Measurements from ENCODE around the gene TMEM98. TPM values are rescaled to one million over a fixed set of nuclear protein-coding genes. Genes with fewer than 3 reads are reported as not detected.

TMEM98 gene
- total and polyA plus RNA-seq, 9 of the 15 experiments (the other 6 are each of a cell fraction or from before 2014, with no cell fraction given), result 33.5 to 164 (median 84.7) TPM

GRCh38 chr17:32933881-32934280 is 5.9 kb downstream of the TMEM98 start:
- H3K27ac ChIP-seq (ENCODE audit: extremely low read depth, low read depth, low read length), result no peak overlapping the region
- no TSS peak for BruUV-seq (replicated peaks)
- ChIA-PET POLR2A (interaction anchor here (1.2 kb wide), 1 partner anchor 57 kb away, joined by 3 read pairs; the partner anchor contains the start of gene MYO1D), CTCF (ENCODE audit: low intra/inter-chr PET ratio) (no interaction called here)
- no peak overlapping the region for H2AFZ ChIP-seq (ENCODE audit: low read depth, low read length)
- H4K20me1 ChIP-seq (replicated peaks; ENCODE audit: control insufficient read depth, insufficient read depth, low read length), result no peaks in the 10 kb centered on the region
- peaks cover 14 to 17% of the 10 kb centered on the region in 2 experiments; a peak in 4 of 5 replicates for H3K4me1 ChIP-seq (replicated peaks in 1 of 2; ENCODE audit: control insufficient read depth in 2 of 2, insufficient read depth in 2 of 2, low read length in 2 of 2)
- 77% methylated on average over 2 of the region's 2 CpGs for WGBS (ENCODE audit: insufficient coverage, low coverage, missing lambda C conversion rate)
- no peak for ATAC-seq
- in situ Hi-C loops (cut with MboI) (no loop called here), intact Hi-C loops (cut with micrococcal nuclease) (no loop called here)
- DNase-seq (ENCODE audit: extremely low read depth in 1 of 4, low spot score in 3 of 4), result no peak
- no peaks in the 10 kb centered on the region for H3K27me3 ChIP-seq (ENCODE audit: control insufficient read depth in 2 of 2, insufficient read depth in 2 of 2, low read length in 2 of 2)
- no peaks in the 10 kb centered on the region for H3K9me1 ChIP-seq (ENCODE audit: control insufficient read depth, insufficient read depth, low read length)
- no peak overlapping the region for H3K9ac ChIP-seq (ENCODE audit: insufficient read depth in 1 of 2, low read depth in 2 of 2, low read length in 2 of 2)
- FAIRE-seq, result no peak
- peaks cover 59% of the 10 kb centered on the region for H3K36me3 ChIP-seq (ENCODE audit: control insufficient read depth, insufficient read depth, low read length)
- TF ChIP-seq PTRF (tag; IDR thresholded peaks at IDR 0.05) (no peak), LCOR (CRISPR knock-in tag; IDR thresholded peaks at IDR 0.05) (no peak), USF1 (CRISPR knock-in tag; IDR thresholded peaks at IDR 0.05) (no peak)
- no peak overlapping the region for H3K4me2 ChIP-seq (ENCODE audit: insufficient read depth, low read length)
- H3K9me3 ChIP-seq (replicated peaks; ENCODE audit: control insufficient read depth, insufficient read depth, low read depth, low read length), result no peaks in the 10 kb centered on the region
- H3K4me3 ChIP-seq, result no peak overlapping the region
- H3K79me2 ChIP-seq (ENCODE audit: control insufficient read depth, insufficient read depth, low read length), result peaks cover 12% of the 10 kb centered on the region; the same call in 2 of the 3 replicates

- Histone ChIP-seq H3K79me2 (ENCODE audit: control insufficient read depth, insufficient read depth, low read length) (no peaks in the 10 kb centered on the region), H3K9ac (ENCODE audit: insufficient read depth in 1 of 2, low read depth in 2 of 2, low read length in 2 of 2) (no peak overlapping the region), H3K9me3 (replicated peaks; ENCODE audit: control insufficient read depth, insufficient read depth, low read depth, low read length) (no peaks in the 10 kb centered on the region), H3K9me1 (ENCODE audit: control insufficient read depth, insufficient read depth, low read length) (no peaks in the 10 kb centered on the region), H3K4me2 (ENCODE audit: insufficient read depth, low read length) (no peak overlapping the region), H3K4me1 (replicated peaks in 1 of 2; ENCODE audit: control insufficient read depth in 2 of 2, insufficient read depth in 2 of 2, low read length in 2 of 2) (peaks cover 6 to 8% of the 10 kb centered on the region in 2 experiments; a peak in 4 of 5 replicates), H3K27ac (ENCODE audit: extremely low read depth, low read depth, low read length) (no peak overlapping the region), H3K36me3 (ENCODE audit: control insufficient read depth, insufficient read depth, low read length) (peaks cover 71% of the 10 kb centered on the region), H3K27me3 (ENCODE audit: control insufficient read depth in 2 of 2, insufficient read depth in 2 of 2, low read length in 2 of 2) (no peaks in the 10 kb centered on the region), H2AFZ (ENCODE audit: low read depth, low read length) (no peak overlapping the region), H3K4me3 (no peak overlapping the region), H4K20me1 (replicated peaks; ENCODE audit: control insufficient read depth, insufficient read depth, low read length) (no peaks in the 10 kb centered on the region)
- no peak for TF ChIP-seq NR2F6 (CRISPR knock-in tag; IDR thresholded peaks at IDR 0.05)
- TF ChIP-seq CHD4 (IDR thresholded peaks at IDR 0.05; ENCODE audit: insufficient read depth, insufficient replicate concordance, low read depth, low read length, poor library complexity, severe bottlenecking), result no peak
- no peak for TF ChIP-seq TARDBP (IDR thresholded peaks at IDR 0.05)
- TF ChIP-seq POLR2H (tag; IDR thresholded peaks at IDR 0.05; ENCODE audit: low read depth), result no peak
- no peak for TF ChIP-seq TAF9B (IDR thresholded peaks at IDR 0.05; ENCODE audit: partially characterized antibody)
- no peak for TF ChIP-seq LARP7 (IDR thresholded peaks at IDR 0.05)
- no peak for TF ChIP-seq DACH1 (IDR thresholded peaks at IDR 0.05; ENCODE audit: partially characterized antibody)
- no peak for TF ChIP-seq ZFP30 (CRISPR knock-in tag; IDR thresholded peaks at IDR 0.05; ENCODE audit: borderline replicate concordance)
- POLR2A ChIA-PET, result interaction anchor here (0.7 to 0.9 kb wide), 2 partner anchors 20 to 152 kb away, joined by 3 read pairs; no protein-coding TSS in a partner anchor
- intact Hi-C loops (cut with micrococcal nuclease), result loop anchor here (2.0 kb wide), 1 partner anchor 59 kb away; the partner anchor contains the start of gene MYO1D
- no peak for DNase-seq (ENCODE audit: extremely low read depth in 1 of 4, low spot score in 3 of 4)
- no peak for FAIRE-seq
- no peak for ATAC-seq
- in situ Hi-C loops (cut with MboI), result no loop called here
- WGBS (ENCODE audit: insufficient coverage, low coverage, missing lambda C conversion rate), result 82% methylated on average over 2 of the region's 2 CpGs
- no TSS peak for BruUV-seq (replicated peaks)
- CTCF ChIA-PET (ENCODE audit: low intra/inter-chr PET ratio), result interaction anchor here (0.6 kb wide), 1 partner anchor 454 kb away, joined by 4 read pairs; no protein-coding TSS in a partner anchor
Measured at GRCh38 chr17:32935726-32936125, 7.8 kb downstream of the TMEM98 start.

Measured in K562 (cell line).